ENCODE data around the gene AOPEP. TPM values are rescaled to one million over a fixed set of nuclear protein-coding genes. Genes with fewer than 3 reads are reported as not detected.
"Not testable (repeated sequence)": the region's sequence is repeated elsewhere in the genome, so short reads cannot be mapped to it uniquely, and the experiment has no call there.

Gene AOPEP
- total RNA-seq, 6 donors from 2014 or later: 55.4 to 410 (median 111) TPM

GRCh38 chr9:94937214-94937903 lies 210.9 kb downstream of the AOPEP start:
- peak in 1 of 2 donors; percentile 73 for ATAC-seq (ENCODE audit: low FRiP score in 2 of 2)
- H3K27ac ChIP-seq: no peak overlapping the region
- no peak for DNase-seq
- no peak overlapping the region for H3K4me3 ChIP-seq
- no peaks in the 10 kb centered on the region for H3K9me3 ChIP-seq
- no peaks in the 10 kb centered on the region for H3K27me3 ChIP-seq
- 95 to 98% methylated on average over 6 of the region's 6 CpGs for WGBS, 2 donors
- TF ChIP-seq POLR2AphosphoS5 (IDR thresholded peaks at IDR 0.05): peak in 1 of 2 donors; percentile 53
- TF ChIP-seq CTCF (IDR thresholded peaks at IDR 0.05): no peak
- H3K36me3 ChIP-seq: no peaks in the 10 kb centered on the region
- H3K4me1 ChIP-seq: peaks cover 16 to 25% (median 22%) of the 10 kb centered on the region in 4 donors

- DNase-seq (no peak), ATAC-seq (ENCODE audit: low FRiP score in 2 of 2) (peak in 1 of 2 donors; percentile 22)
- peaks cover 16 to 25% (median 22%) of the 10 kb centered on the region in 4 donors for H3K4me1 ChIP-seq
- H3K27me3 ChIP-seq: no peaks in the 10 kb centered on the region
- H3K27ac ChIP-seq: no peak overlapping the region
- H3K9me3 ChIP-seq: no peaks in the 10 kb centered on the region
- WGBS, 2 donors: 78 to 96% methylated on average over 3 of the region's 3 CpGs
- no peaks in the 10 kb centered on the region for H3K36me3 ChIP-seq
- TF ChIP-seq EP300 (IDR thresholded peaks at IDR 0.05): no peak
- TF ChIP-seq POLR2A (IDR thresholded peaks at IDR 0.05): no peak
- TF ChIP-seq POLR2AphosphoS5 (IDR thresholded peaks at IDR 0.05): no peak
- no peak for TF ChIP-seq CTCF (IDR thresholded peaks at IDR 0.05)
- H3K4me3 ChIP-seq: no peak overlapping the region
Measured at GRCh38 chr9:94938384-94938783, 211.9 kb downstream of the AOPEP start.

GRCh38 chr9:94940296-94940695 lies 213.8 kb downstream of the AOPEP start:
- H3K9me3 ChIP-seq; ATAC-seq (ENCODE audit: low FRiP score in 2 of 2); H3K27me3 ChIP-seq; H3K36me3 ChIP-seq; H3K4me3 ChIP-seq; DNase-seq: not testable (repeated sequence)
- WGBS, 2 donors: 99% methylated on average over 6 of the region's 6 CpGs
- H3K4me1 ChIP-seq: peaks cover 16 to 25% (median 22%) of the 10 kb centered on the region in 4 donors
- peak overlapping the region in 1 of 4 donors; percentile 71 for H3K27ac ChIP-seq

GRCh38 chr9:94941211-94941875 lies 214.8 kb downstream of the AOPEP start:
- H3K4me3 ChIP-seq: no peak overlapping the region
- H3K9me3 ChIP-seq: no peaks in the 10 kb centered on the region
- no peak for DNase-seq
- H3K27me3 ChIP-seq: no peaks in the 10 kb centered on the region
- peak overlapping the region; percentile 29 to 71 (median 50) for H3K27ac ChIP-seq
- 57 to 61% methylated on average over 3 of the region's 3 CpGs for WGBS, 2 donors
- H3K4me1 ChIP-seq: peaks cover 16 to 23% (median 20%) of the 10 kb centered on the region in 4 donors
- no peak for ATAC-seq (ENCODE audit: low FRiP score in 2 of 2)
- TF ChIP-seq CTCF (IDR thresholded peaks at IDR 0.05) (no peak), POLR2A (IDR thresholded peaks at IDR 0.05) (no peak), POLR2AphosphoS5 (IDR thresholded peaks at IDR 0.05) (no peak), EP300 (IDR thresholded peaks at IDR 0.05) (peak in 1 of 4 donors; percentile 53)
- H3K36me3 ChIP-seq: no peaks in the 10 kb centered on the region

- Histone ChIP-seq H3K36me3 (no peaks in the 10 kb centered on the region), H3K4me3 (no peak overlapping the region), H3K27me3 (no peaks in the 10 kb centered on the region), H3K27ac (no peak overlapping the region), H3K4me1 (peaks cover 11 to 17% (median 15%) of the 10 kb centered on the region in 4 donors), H3K9me3 (no peaks in the 10 kb centered on the region)
- WGBS, 2 donors: 89 to 100% methylated on average over 1 of the region's 1 CpG
- ATAC-seq (ENCODE audit: low FRiP score in 2 of 2): no peak
- no peak for DNase-seq
- TF ChIP-seq CTCF (IDR thresholded peaks at IDR 0.05) (no peak), POLR2AphosphoS5 (IDR thresholded peaks at IDR 0.05) (no peak), POLR2A (IDR thresholded peaks at IDR 0.05) (no peak), EP300 (IDR thresholded peaks at IDR 0.05) (no peak)
Measured at GRCh38 chr9:94944626-94945025, 218.1 kb downstream of the AOPEP start.

Data from upper lobe of left lung (tissue), 6 donors.